Kidney (tissue), 14 donors: Measurements from ENCODE around the gene CTDNEP1. TPM values are rescaled to one million over a fixed set of nuclear protein-coding genes. Genes with fewer than 3 reads are reported as not detected.

Experiments
- DNase-seq, 5 donors: peaks; one replicate each; pipeline ENCODE4 v3.0.0-alpha.2; 2013 to 2020
- FAIRE-seq: peaks from 2 replicates; lab custom pipeline; 2012; peaks lifted over from hg19 to GRCh38; lab: Jason Lieb, UNC
- H3K27ac ChIP-seq, 2 donors: one replicate each; pipeline ENCODE4 v1.7.0; 2013; ENCODE audit warnings: low read depth in 2 of 2, low read length in 2 of 2, inconsistent platforms in 1 of 2
- H3K27me3 ChIP-seq: one replicate; pipeline ENCODE4 v1.7.1; 2013; ENCODE audit warnings: low read length, inconsistent platforms; ENCODE audit not compliant: control insufficient read depth, insufficient read depth
- H3K36me3 ChIP-seq, 3 donors: one replicate each; pipeline versions ENCODE4 v1.7.0 to v1.7.1; 2013; ENCODE audit warnings: low read length in 3 of 3, control low read depth in 1 of 3, inconsistent platforms in 1 of 3; ENCODE audit not compliant: insufficient read depth in 3 of 3, control insufficient read depth in 2 of 3
- H3K4me1 ChIP-seq, 3 donors: one replicate each; pipeline versions ENCODE4 v1.7.0 to v1.7.1; 2013; ENCODE audit warnings: low read length in 3 of 3, inconsistent platforms in 1 of 3, low read depth in 1 of 3; ENCODE audit not compliant: control insufficient read depth in 2 of 3, insufficient read depth in 2 of 3
- H3K4me3 ChIP-seq, 3 donors: one replicate each; pipeline versions ENCODE4 v1.7.0 to v1.8.1; 2013; ENCODE audit warnings: low read length in 3 of 3, control low read depth in 1 of 3, inconsistent platforms in 1 of 3
- H3K9ac ChIP-seq, 3 donors: one replicate each; pipeline versions ENCODE4 v1.7.0 to v1.7.1; 2013; ENCODE audit warnings: low read length in 3 of 3, control low read depth in 1 of 3, inconsistent platforms in 1 of 3
- H3K9me3 ChIP-seq, 3 donors: one replicate each; pipeline versions ENCODE4 v1.7.0 to v1.7.1; 2013; ENCODE audit warnings: low read length in 3 of 3, control low read depth in 1 of 3, inconsistent platforms in 1 of 3; ENCODE audit not compliant: control insufficient read depth in 2 of 3, insufficient read depth in 1 of 3
- intact Hi-C: fragments of 100-400 bp; cut with DNase I; formaldehyde crosslinking; loops from one replicate; pipeline ENCODE4 v1.11.1; 2022
- polyA plus RNA-seq: library from polyadenylated mRNA; stranded (reverse); fragments of 350-450 nt; fragmentation: Illumina TruSeq; extraction: RNeasy Lipid Tissue Mini Kit (QIAGEN cat#74804); gene quantifications from one replicate; pipeline ENCODE4 v1.2.3, GENCODE V29; 2014; ENCODE audit warnings: low read depth, low replicate concordance; ENCODE audit not compliant: insufficient read depth
- total RNA-seq: library from RNA; stranded (reverse); fragmentation: NEBNext Ultra II Directional; extraction: Animal tissue kit (Norgen Biotek cat#: 25700); gene quantifications from one replicate; pipeline ENCODE4 v1.2.1, GENCODE V29; 2021
- TF ChIP-seq, protein P1 (sequence below): IDR thresholded peaks from 3 replicates; pipeline ENCODE4 v1.5.1; 2012; ENCODE audit warnings: mild to moderate bottlenecking, moderate library complexity, borderline replicate concordance; ENCODE audit not compliant: insufficient read depth; ENCODE audit errors: extremely low read depth
- donor health status: control.
- donor health status: control.
- donor health status: control.
- donor health status: control.
- donor health status: control.
- donor health status: DM: yes; HTN: yes; CAD: no.
- donor health status: Normal renal cell carcinoma (clear cell type).

The CTDNEP1 gene
- total and polyA plus RNA-seq, 2 donors from 2014 or later = 113 to 124 TPM

DNA sequence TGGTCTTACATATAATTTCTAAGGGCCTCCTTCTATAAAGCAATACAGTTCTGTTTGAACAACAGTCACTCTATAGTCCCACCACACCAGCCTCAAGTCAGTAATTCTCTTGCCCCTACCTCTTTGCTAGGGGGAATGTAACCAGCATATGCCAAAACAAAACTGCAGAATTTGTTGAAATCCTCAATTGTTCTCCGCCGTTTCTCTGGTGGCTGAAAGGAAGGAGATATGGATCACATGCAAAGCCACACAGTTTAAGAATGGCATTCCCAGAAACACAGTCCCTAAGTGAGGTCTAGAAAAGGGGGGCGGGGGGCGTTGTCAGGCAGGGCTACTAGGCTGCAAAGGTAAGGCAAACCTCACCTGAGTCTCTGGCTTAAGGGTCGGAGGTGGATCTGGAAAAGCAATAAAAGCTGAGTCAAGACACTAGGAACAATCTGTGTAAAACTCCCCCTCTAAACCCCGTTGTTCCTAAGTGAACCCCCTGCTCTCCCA is 14.2 kb downstream of the CTDNEP1 start:
- DNase-seq (no peak), FAIRE-seq (no peak)
- H3K4me3 ChIP-seq = peak overlapping the region; percentile 58 to 67 (median 63)
- H3K27ac ChIP-seq = peak overlapping the region; percentile 83 to 88
- peaks cover 7 to 26% (median 13%) of the 10 kb centered on the region in 3 donors for H3K36me3 ChIP-seq
- peaks cover 10 to 38% (median 16%) of the 10 kb centered on the region in 3 donors for H3K4me1 ChIP-seq
- intact Hi-C loops = no loop called here
- H3K27me3 ChIP-seq = no peaks in the 10 kb centered on the region
- H3K9me3 ChIP-seq = no peaks in the 10 kb centered on the region
- peak overlapping the region; percentile 43 to 64 (median 56) for H3K9ac ChIP-seq
- TF ChIP-seq, protein P1, sequence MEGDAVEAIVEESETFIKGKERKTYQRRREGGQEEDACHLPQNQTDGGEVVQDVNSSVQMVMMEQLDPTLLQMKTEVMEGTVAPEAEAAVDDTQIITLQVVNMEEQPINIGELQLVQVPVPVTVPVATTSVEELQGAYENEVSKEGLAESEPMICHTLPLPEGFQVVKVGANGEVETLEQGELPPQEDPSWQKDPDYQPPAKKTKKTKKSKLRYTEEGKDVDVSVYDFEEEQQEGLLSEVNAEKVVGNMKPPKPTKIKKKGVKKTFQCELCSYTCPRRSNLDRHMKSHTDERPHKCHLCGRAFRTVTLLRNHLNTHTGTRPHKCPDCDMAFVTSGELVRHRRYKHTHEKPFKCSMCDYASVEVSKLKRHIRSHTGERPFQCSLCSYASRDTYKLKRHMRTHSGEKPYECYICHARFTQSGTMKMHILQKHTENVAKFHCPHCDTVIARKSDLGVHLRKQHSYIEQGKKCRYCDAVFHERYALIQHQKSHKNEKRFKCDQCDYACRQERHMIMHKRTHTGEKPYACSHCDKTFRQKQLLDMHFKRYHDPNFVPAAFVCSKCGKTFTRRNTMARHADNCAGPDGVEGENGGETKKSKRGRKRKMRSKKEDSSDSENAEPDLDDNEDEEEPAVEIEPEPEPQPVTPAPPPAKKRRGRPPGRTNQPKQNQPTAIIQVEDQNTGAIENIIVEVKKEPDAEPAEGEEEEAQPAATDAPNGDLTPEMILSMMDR = no peak

DNA sequence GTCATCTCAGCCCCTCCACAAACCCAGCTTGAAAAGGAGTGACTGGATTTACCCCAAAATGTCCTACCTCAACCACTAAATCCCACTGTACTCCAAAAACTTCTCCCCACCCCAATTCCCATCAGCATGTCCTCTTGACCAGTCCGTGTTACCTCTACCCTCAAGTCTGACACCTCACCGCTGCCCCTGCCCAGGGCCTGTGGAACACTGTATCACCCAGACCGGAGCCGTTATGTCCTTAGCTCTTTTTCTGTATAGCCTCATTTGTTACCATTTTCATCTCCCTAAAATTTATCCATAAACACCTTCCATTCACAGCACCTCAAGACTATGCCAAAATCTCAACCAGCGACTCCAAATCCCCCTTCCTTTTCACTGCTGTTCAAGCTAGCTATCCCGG is 14.7 kb downstream of the CTDNEP1 start:
- TF ChIP-seq, protein P1 = no peak
- Histone ChIP-seq H3K27ac (no peak overlapping the region), H3K9ac (no peak overlapping the region), H3K9me3 (no peaks in the 10 kb centered on the region), H3K4me1 (peaks cover 10 to 40% (median 21%) of the 10 kb centered on the region in 3 donors), H3K36me3 (peaks cover 7 to 26% (median 13%) of the 10 kb centered on the region in 3 donors), H3K27me3 (no peaks in the 10 kb centered on the region), H3K4me3 (peak overlapping the region in 1 of 3 donors; percentile 63)
- DNase-seq (no peak), FAIRE-seq (no peak)
- intact Hi-C loops = no loop called here

DNA sequence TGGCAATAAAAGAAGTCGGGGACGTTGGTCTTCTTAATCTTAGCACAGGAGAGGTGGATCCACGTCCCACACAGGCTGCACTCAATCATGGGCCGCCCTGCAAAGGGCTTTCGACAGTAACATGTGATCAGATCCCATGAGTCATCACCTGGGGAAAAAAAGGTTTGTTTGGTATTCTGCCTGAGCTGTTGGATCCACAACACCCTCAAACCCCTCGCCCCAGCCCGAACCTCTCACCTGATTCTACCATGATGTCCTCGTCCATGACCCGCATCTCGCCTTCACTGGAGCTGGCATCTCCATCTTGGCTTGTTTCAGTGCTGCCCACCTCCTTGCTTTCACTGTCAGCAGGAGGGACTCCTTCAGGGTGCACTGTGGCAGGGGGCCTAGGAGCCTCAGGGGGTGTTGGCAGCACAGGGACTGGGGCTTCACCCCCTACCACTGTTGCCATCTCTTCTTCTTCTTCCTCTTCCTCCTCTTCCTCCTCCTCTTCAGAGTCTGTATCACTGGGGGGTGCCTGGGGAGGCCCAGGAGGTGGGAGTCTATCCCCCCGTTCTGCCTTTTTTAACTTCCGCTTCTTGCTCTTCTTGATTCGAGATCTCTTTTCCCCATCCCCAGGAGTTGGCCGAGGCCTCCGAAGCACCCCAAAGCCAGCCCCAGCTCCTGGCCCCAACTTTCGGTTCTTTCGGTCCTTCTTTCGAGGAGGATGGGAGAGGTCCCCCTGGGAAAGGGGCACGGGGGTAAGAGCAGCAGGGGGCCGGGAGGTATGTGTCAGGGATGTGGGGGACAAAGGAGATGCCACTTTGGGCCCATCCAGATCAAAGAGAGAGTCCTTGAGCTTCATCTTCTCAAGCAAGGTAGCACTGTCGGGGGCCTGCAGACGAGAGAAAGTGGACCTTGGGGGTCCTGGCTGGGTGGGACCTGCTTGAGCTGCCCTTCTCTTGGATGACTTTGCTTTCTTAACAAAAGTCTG is 15.6 kb downstream of the CTDNEP1 start:
- no peaks in the 10 kb centered on the region for H3K27me3 ChIP-seq
- FAIRE-seq (no peak), DNase-seq (peak in 2 of 5 donors; percentile 49 to 69)
- intact Hi-C loops = no loop called here
- H3K9ac ChIP-seq = no peak overlapping the region
- TF ChIP-seq, protein P1 = no peak
- H3K4me3 ChIP-seq = peak overlapping the region in 1 of 3 donors; percentile 95
- peaks cover 7 to 33% (median 17%) of the 10 kb centered on the region in 3 donors for H3K4me1 ChIP-seq
- no peaks in the 10 kb centered on the region for H3K9me3 ChIP-seq
- peaks cover 7 to 24% (median 13%) of the 10 kb centered on the region in 3 donors for H3K36me3 ChIP-seq
- no peak overlapping the region for H3K27ac ChIP-seq
